H1 (cell line): ENCODE measurements around the gene WDR35. TPM values are rescaled to one million over a fixed set of nuclear protein-coding genes. Genes with fewer than 3 reads are reported as not detected.

ENCODE experiments used
- CTCF ChIA-PET: fragments of 300-600 bp; sonication (Branson Sonifier 250); formaldehyde crosslinking; loops from one replicate; lab custom pipeline; 2021; ENCODE audit not compliant: partially characterized antibody; lab: Charles Lee
- POLR2A ChIA-PET: fragments of 300-600 bp; sonication (Branson Sonifier 250); formaldehyde crosslinking; loops from one replicate; lab custom pipeline; 2021; ENCODE audit warnings: inconsistent platforms; ENCODE audit not compliant: partially characterized antibody; lab: Charles Lee
- DNase-seq, 2 experiments: peaks; one replicate each; pipeline versions ENCODE4 v3.0.0 to v3.0.0-alpha.2; 2010 to 2022; ENCODE audit warnings: low spot score in 2 of 2, low read depth in 1 of 2, mixed read lengths in 1 of 2
- FAIRE-seq: peaks from 2 replicates; lab custom pipeline; 2011; peaks lifted over from hg19 to GRCh38; lab: Jason Lieb, UNC
- H2AFZ ChIP-seq: 2 replicates; pipeline ENCODE4 v1.8.1; 2012; ENCODE audit warnings: low read length, inconsistent platforms
- H2AK5ac ChIP-seq: 2 replicates; pipeline ENCODE4 v1.6.1; 2013; ENCODE audit warnings: low read depth, low read length
- H2BK120ac ChIP-seq: replicated peaks from 2 replicates; pipeline ENCODE3; 2013; ENCODE audit warnings: low read depth, low read length, inconsistent platforms
- H2BK12ac ChIP-seq: 2 replicates; pipeline ENCODE4 v1.6.1; 2013; ENCODE audit warnings: low read depth, low read length
- H2BK15ac ChIP-seq: 2 replicates; pipeline ENCODE4 v1.6.1; 2013; ENCODE audit warnings: low read length
- H2BK20ac ChIP-seq: 2 replicates; pipeline ENCODE4 v1.6.1; 2013; ENCODE audit warnings: low read length
- H2BK5ac ChIP-seq: 2 replicates; pipeline ENCODE4 v1.6.1; 2013; ENCODE audit warnings: low read depth, low read length
- H3K14ac ChIP-seq: 2 replicates; pipeline ENCODE4 v1.6.1; 2013; ENCODE audit warnings: inconsistent platforms; ENCODE audit not compliant: insufficient read length
- H3K18ac ChIP-seq: 2 replicates; pipeline ENCODE4 v1.6.1; 2013; ENCODE audit warnings: low read length; ENCODE audit errors: extremely low read depth
- H3K23ac ChIP-seq: 2 replicates; pipeline ENCODE4 v1.6.1; 2013; ENCODE audit warnings: inconsistent platforms; ENCODE audit not compliant: insufficient read length
- H3K23me2 ChIP-seq: 2 replicates; pipeline ENCODE4 v1.6.1; 2013; ENCODE audit warnings: low read depth, low read length
- H3K27ac ChIP-seq: 2 replicates; pipeline ENCODE4 v1.6.1; 2011; ENCODE audit warnings: low read depth, low read length, inconsistent platforms
- H3K27me3 ChIP-seq, 4 experiments: replicated peaks in 1 of 4; 1 replicate in 1 of 4; 2 replicates in 3 of 4; pipeline versions ENCODE4 v1.6.1 to v1.8.1; 2011 to 2013; ENCODE audit warnings: low read length in 3 of 4, mild to moderate bottlenecking in 3 of 4, inconsistent platforms in 2 of 4, mixed read lengths in 2 of 4, moderate library complexity in 1 of 4; ENCODE audit not compliant: control insufficient read depth in 3 of 4, insufficient read depth in 3 of 4; ENCODE audit errors: extremely low read depth in 1 of 4
- H3K36me3 ChIP-seq, 4 experiments: 2 replicates each; pipeline versions ENCODE4 v1.6.1 to v1.8.1; 2011 to 2013; ENCODE audit warnings: mild to moderate bottlenecking in 4 of 4, low read length in 3 of 4, moderate library complexity in 2 of 4, control low read depth in 1 of 4, inconsistent platforms in 1 of 4; ENCODE audit not compliant: insufficient read depth in 4 of 4, control insufficient read depth in 2 of 4
- H3K4ac ChIP-seq: replicated peaks from 2 replicates; pipeline ENCODE3; 2013; ENCODE audit warnings: low read length, low read depth, mixed read lengths, inconsistent platforms; ENCODE audit not compliant: insufficient read length
- H3K4me1 ChIP-seq, 4 experiments: replicated peaks in 1 of 4; 1 replicate in 1 of 4; 2 replicates in 3 of 4; pipeline versions ENCODE4 v1.6.1 to v1.8.1; 2011 to 2013; ENCODE audit warnings: low read length in 3 of 4, inconsistent platforms in 2 of 4, mixed read lengths in 1 of 4; ENCODE audit not compliant: insufficient read depth in 4 of 4, control insufficient read depth in 3 of 4
- H3K4me2 ChIP-seq, 2 experiments: 2 replicates each; pipeline versions ENCODE4 v1.6.1 to v1.8.1; 2011 to 2013; ENCODE audit warnings: low read depth in 2 of 2, low read length in 2 of 2, control low read depth in 1 of 2, inconsistent platforms in 1 of 2, mild to moderate bottlenecking in 1 of 2; ENCODE audit not compliant: insufficient read depth in 1 of 2
- H3K4me3 ChIP-seq, 4 experiments: fragments of 200-600, 300-600 bp in 1 of 4; sonication (generic), shearing (Covaris generic), sonication (Bioruptor Twin) in 1 of 4; 2 replicates each; pipeline versions ENCODE4 v1.5.1 to v1.8.1; 2011 to 2016; ENCODE audit warnings: low read length in 4 of 4, low read depth in 3 of 4, control low read depth in 2 of 4, inconsistent platforms in 2 of 4, mild to moderate bottlenecking in 2 of 4, mixed read lengths in 1 of 4, moderate library complexity in 1 of 4; ENCODE audit not compliant: insufficient read depth in 2 of 4; ENCODE audit errors: extremely low read depth in 1 of 4
- H3K56ac ChIP-seq: replicated peaks from 2 replicates; pipeline ENCODE3; 2013; ENCODE audit warnings: low read depth, mild to moderate bottlenecking, mixed read lengths, low read length, inconsistent platforms; ENCODE audit not compliant: insufficient read length
- H3K79me1 ChIP-seq: 2 replicates; pipeline ENCODE4 v1.6.1; 2013; ENCODE audit warnings: low read depth, low read length, control low read depth
- H3K79me2 ChIP-seq, 2 experiments: 2 replicates each; pipeline versions ENCODE4 v1.6.1 to v1.8.1; 2012 to 2013; ENCODE audit warnings: low read length in 2 of 2, mild to moderate bottlenecking in 2 of 2, inconsistent platforms in 1 of 2; ENCODE audit not compliant: insufficient read depth in 2 of 2, control insufficient read depth in 1 of 2
- H3K9ac ChIP-seq, 4 experiments: replicated peaks in 1 of 4; 1 replicate in 1 of 4; 2 replicates in 3 of 4; pipeline versions ENCODE4 v1.6.1 to v1.8.1; 2011 to 2013; ENCODE audit warnings: low read depth in 3 of 4, low read length in 3 of 4, control low read depth in 2 of 4, mild to moderate bottlenecking in 2 of 4, moderate library complexity in 2 of 4, inconsistent platforms in 1 of 4; ENCODE audit errors: extremely low read depth in 1 of 4
- H3K9me3 ChIP-seq, 2 experiments: 2 replicates each; pipeline versions ENCODE4 v1.6.1 to v1.8.1; 2012 to 2013; ENCODE audit warnings: mild to moderate bottlenecking in 2 of 2, moderate library complexity in 2 of 2, control low read depth in 1 of 2, inconsistent platforms in 1 of 2, low read depth in 1 of 2, low read length in 1 of 2, mixed read lengths in 1 of 2; ENCODE audit not compliant: insufficient read depth in 2 of 2
- H4K20me1 ChIP-seq, 2 experiments: replicated peaks in 1 of 2; 2 replicates each; pipeline versions ENCODE3 to v1.8.1; 2011 to 2013; ENCODE audit warnings: inconsistent platforms in 2 of 2, low read length in 2 of 2, mild to moderate bottlenecking in 1 of 2; ENCODE audit not compliant: insufficient read depth in 2 of 2, control insufficient read depth in 1 of 2
- H4K5ac ChIP-seq: 2 replicates; pipeline ENCODE4 v1.6.1; 2013; ENCODE audit warnings: low read length, low read depth, mixed read lengths, inconsistent platforms; ENCODE audit not compliant: insufficient read length
- H4K8ac ChIP-seq: 2 replicates; pipeline ENCODE4 v1.8.0; 2013; ENCODE audit warnings: mild to moderate bottlenecking, moderate library complexity, low read length, inconsistent platforms; ENCODE audit not compliant: insufficient read depth; ENCODE audit errors: extremely low read depth
- H4K91ac ChIP-seq: replicated peaks from 2 replicates; pipeline ENCODE3; 2013; ENCODE audit warnings: low read length, mixed read lengths, inconsistent platforms; ENCODE audit not compliant: insufficient read length
- JUN ChIP-seq: IDR thresholded peaks from 2 replicates; pipeline ENCODE4 v1.6.1; 2011; ENCODE audit warnings: low read depth, mild to moderate bottlenecking, improper control_type of control experiment, low read length
- POLR2A ChIP-seq, 2 experiments: IDR thresholded peaks; 1 replicate in 1 of 2; 2 replicates in 1 of 2; pipeline ENCODE4 v1.6.1; 2011; ENCODE audit warnings: low read depth in 2 of 2, low read length in 2 of 2, mild to moderate bottlenecking in 2 of 2; ENCODE audit errors: control extremely low read depth in 1 of 2
- WGBS, 2 experiments: shearing (Covaris generic) in 1 of 2; methylation state at CpG; one replicate each; pipeline versions ENCODE4 v1.1.6 to v1.1.7; 2013 to 2015; ENCODE audit warnings: low lambda C conversion rate in 2 of 2, mixed read lengths in 2 of 2, inconsistent platforms in 1 of 2, low coverage in 1 of 2, missing lambda C conversion rate in 1 of 2; ENCODE audit not compliant: insufficient replicate concordance in 2 of 2, insufficient coverage in 1 of 2, insufficient read length in 1 of 2; ENCODE audit errors: extremely low coverage in 1 of 2, missing lambda C conversion rate in 1 of 2; 5-methylcytosine and 5-hydroxymethylcytosine counted together
- polyA plus RNA-seq, 7 experiments: library from polyadenylated mRNA; depleted of rRNA in 3 of 7; stranded (reverse) in 5 of 7; unstranded in 2 of 7; fragments of >200 nt in 5 of 7; fragments of 200-250 nt in 2 of 7; gene quantifications; 1 replicate in 5 of 7; 2 replicates in 1 of 7; 4 replicates in 1 of 7; pipeline versions ENCODE4 v1.2.1 to v1.2.3, GENCODE V29; 2011 to 2013; ENCODE audit warnings: missing spikeins in 2 of 7, mixed read lengths in 2 of 7
- total RNA-seq: library from RNA; stranded (reverse); fragmentation: NEBNext Ultra II Directional; extraction: Animal tissue kit (Norgen Biotek cat#: 25700); gene quantifications from 2 replicates; pipeline ENCODE4 v1.2.1, GENCODE V29; 2021

Gene WDR35
- total and polyA plus RNA-seq, 2 of the 8 experiments (the other 6 are each of a cell fraction or from before 2014, with no cell fraction given), result 9.0 to 25.5 TPM

DNA sequence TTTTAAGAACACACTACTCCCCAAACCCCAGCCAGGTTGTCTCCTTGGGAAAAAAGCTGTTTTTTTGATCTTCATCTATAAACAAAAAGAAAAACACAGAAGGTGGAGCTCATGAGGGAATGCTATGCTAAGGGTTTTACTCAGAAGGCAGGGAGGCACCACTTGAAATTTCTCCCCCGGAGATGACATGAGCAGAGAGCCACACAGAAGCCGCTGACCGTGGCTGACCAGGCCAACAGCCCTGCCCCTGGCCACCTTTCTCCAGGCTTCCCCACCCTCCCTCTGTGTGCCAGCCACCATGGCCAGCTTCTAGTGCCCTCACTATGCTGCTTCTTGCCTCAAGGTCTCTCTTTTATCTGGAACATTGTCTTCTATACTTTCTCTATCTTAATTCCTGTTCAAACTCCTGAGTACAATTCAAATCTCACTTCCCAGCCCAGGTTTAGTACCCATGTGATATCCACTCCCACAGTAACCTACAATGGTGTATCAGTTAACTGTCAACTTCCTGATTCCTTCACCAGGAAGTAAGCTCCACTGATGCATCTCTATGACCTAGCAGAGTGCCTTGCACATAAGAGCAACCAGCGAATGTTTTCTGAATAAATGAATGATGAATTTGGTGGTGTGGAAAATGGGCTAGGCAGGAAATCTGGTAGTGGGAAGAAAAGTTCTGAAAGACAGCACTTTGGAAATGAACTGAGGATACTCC lies 46.2 kb upstream of the WDR35 start:
- 84% methylated on average over 4 of the region's 4 CpGs; no CpG with 5 or more reads in 1 of the 2 experiments for WGBS, 2 experiments
- no peak overlapping the region for H3K14ac ChIP-seq
- no peaks in the 10 kb centered on the region for H3K23me2 ChIP-seq
- ChIA-PET CTCF (interaction anchor here (0.8 to 6.1 kb wide), 3 partner anchors 8 to 59 kb away, joined by 3 to 30 read pairs (median 4); no protein-coding TSS in a partner anchor), POLR2A (no interaction called here)
- H2BK12ac ChIP-seq, result no peak overlapping the region
- no peak overlapping the region for H4K5ac ChIP-seq
- no peak overlapping the region for H3K23ac ChIP-seq
- no peak overlapping the region for H2AK5ac ChIP-seq
- H4K91ac ChIP-seq, result no peak overlapping the region
- no peak overlapping the region for H2AFZ ChIP-seq
- H3K9me3 ChIP-seq, result no peaks in the 10 kb centered on the region
- no peak overlapping the region for H2BK15ac ChIP-seq
- no peak overlapping the region for H3K9ac ChIP-seq
- no peak overlapping the region for H4K8ac ChIP-seq
- no peak for FAIRE-seq
- H2BK5ac ChIP-seq, result no peak overlapping the region
- no peaks in the 10 kb centered on the region for H3K79me1 ChIP-seq
- H2BK20ac ChIP-seq, result no peak overlapping the region
- H3K27ac ChIP-seq, result no peak overlapping the region
- TF ChIP-seq POLR2A (IDR thresholded peaks at IDR 0.05; ENCODE audit: control extremely low read depth in 1 of 2, low read depth in 2 of 2, low read length in 2 of 2), result no peak
- TF ChIP-seq JUN, result no peak
- no peak overlapping the region for H3K18ac ChIP-seq
- H3K4me3 ChIP-seq, result no peak overlapping the region
- H4K20me1 ChIP-seq, result peaks cover 5 to 9% of the 10 kb centered on the region in 2 experiments
- H3K79me2 ChIP-seq, result peaks cover 0 to 11% of the 10 kb centered on the region in 2 experiments; a peak in 2 of 4 replicates
- no peak overlapping the region for H3K4me2 ChIP-seq
- no peak overlapping the region for H3K4ac ChIP-seq
- no peak for DNase-seq
- H3K56ac ChIP-seq, result no peak overlapping the region
- H3K27me3 ChIP-seq, result no peaks in the 10 kb centered on the region
- peaks cover 20 to 85% (median 58%) of the 10 kb centered on the region in 4 experiments for H3K36me3 ChIP-seq
- H3K4me1 ChIP-seq, result no peaks in the 10 kb centered on the region
- H2BK120ac ChIP-seq, result no peak overlapping the region
